ENCODE measurements around the gene CNTNAP2.

GRCh38 chr7:147276783-147277370 is 1160.3 kb downstream of the CNTNAP2 start:
- TF ChIP-seq, protein P1, sequence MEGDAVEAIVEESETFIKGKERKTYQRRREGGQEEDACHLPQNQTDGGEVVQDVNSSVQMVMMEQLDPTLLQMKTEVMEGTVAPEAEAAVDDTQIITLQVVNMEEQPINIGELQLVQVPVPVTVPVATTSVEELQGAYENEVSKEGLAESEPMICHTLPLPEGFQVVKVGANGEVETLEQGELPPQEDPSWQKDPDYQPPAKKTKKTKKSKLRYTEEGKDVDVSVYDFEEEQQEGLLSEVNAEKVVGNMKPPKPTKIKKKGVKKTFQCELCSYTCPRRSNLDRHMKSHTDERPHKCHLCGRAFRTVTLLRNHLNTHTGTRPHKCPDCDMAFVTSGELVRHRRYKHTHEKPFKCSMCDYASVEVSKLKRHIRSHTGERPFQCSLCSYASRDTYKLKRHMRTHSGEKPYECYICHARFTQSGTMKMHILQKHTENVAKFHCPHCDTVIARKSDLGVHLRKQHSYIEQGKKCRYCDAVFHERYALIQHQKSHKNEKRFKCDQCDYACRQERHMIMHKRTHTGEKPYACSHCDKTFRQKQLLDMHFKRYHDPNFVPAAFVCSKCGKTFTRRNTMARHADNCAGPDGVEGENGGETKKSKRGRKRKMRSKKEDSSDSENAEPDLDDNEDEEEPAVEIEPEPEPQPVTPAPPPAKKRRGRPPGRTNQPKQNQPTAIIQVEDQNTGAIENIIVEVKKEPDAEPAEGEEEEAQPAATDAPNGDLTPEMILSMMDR (IDR thresholded peaks at IDR 0.05), result no peak
- no peak for TF ChIP-seq POLR2A (IDR thresholded peaks at IDR 0.05)

Data from uterus (tissue), 2 donors.